Left cardiac atrium (tissue), 4 donors: Measurements from ENCODE around the gene MEF2D. TPM values are rescaled to one million over a fixed set of nuclear protein-coding genes. Genes with fewer than 3 reads are reported as not detected.

Experiments used
- ATAC-seq, 2 donors: fragments of 200-7000 bp; cut with Tn5 transposase; one replicate each; pipeline ENCODE4 v1.9.1; 2020; ENCODE audit warnings: mild to moderate bottlenecking in 2 of 2, moderate library complexity in 2 of 2
- DNase-seq: peaks from one replicate; pipeline ENCODE4 v3.0.0-alpha.2; 2020
- intact Hi-C, 2 donors: fragments of 100-400 bp; cut with DNase I; formaldehyde crosslinking; loops; one replicate each; pipeline versions ENCODE4 v1.14.1 to v1.15.1; 2022 to 2023
- total RNA-seq, 2 donors: library from RNA; stranded (reverse); fragmentation: NEBNext Ultra II Directional; extraction: Animal tissue kit (Norgen Biotek cat#: 25700); gene quantifications; one replicate each; pipeline ENCODE4 v1.2.1, GENCODE V29; 2021
- donor health status: DM: no; HTN: yes; CAD: no.
- donor health status: DM: no; HTN: yes; CAD: no; lungs with severe emphysema.
- donor health status: DM: yes; HTN: yes; CAD: no.
- donor health status: Dilated cardiomyopathy.

MEF2D gene
- total RNA-seq, 2 donors from 2014 or later, result 69.0 to 81.7 TPM

GRCh38 chr1:156492591-156493080 is 7.9 kb downstream of the MEF2D start:
- DNase-seq (peak; percentile 56), ATAC-seq (peak; percentile 3 to 21)
- intact Hi-C loops, result no loop called here

- ATAC-seq (no peak), DNase-seq (no peak)
- intact Hi-C loops, result no loop called here
Measured at GRCh38 chr1:156492013-156492590, 8.5 kb downstream of the MEF2D start.

GRCh38 chr1:156491151-156491949 is 9.2 kb downstream of the MEF2D start:
- no peak for DNase-seq
- intact Hi-C loops, result no loop called here
- no peak for ATAC-seq

- ATAC-seq, result peak; percentile 64 to 71
- intact Hi-C loops, result no loop called here
- peak; percentile 60 for DNase-seq
Measured at GRCh38 chr1:156490401-156491032, 10.1 kb downstream of the MEF2D start.

- DNase-seq (no peak), ATAC-seq (no peak)
- intact Hi-C loops, result loop anchor here in 1 of 2 donors (10.0 kb wide), 1 partner anchor 115 kb away; the partner anchor contains the start of gene GPATCH4
Measured at GRCh38 chr1:156489935-156490293, 10.7 kb downstream of the MEF2D start.

GRCh38 chr1:156489166-156489934 is 11.2 kb downstream of the MEF2D start:
- ATAC-seq (peak; percentile 58 to 70), DNase-seq (peak; percentile 63)
- intact Hi-C loops, result loop anchor here in 1 of 2 donors (10.0 kb wide), 1 partner anchor 115 kb away; the partner anchor contains the start of gene GPATCH4

- intact Hi-C loops, result loop anchor here in 1 of 2 donors (10.0 kb wide), 1 partner anchor 116 kb away; the partner anchor contains the start of gene GPATCH4
- DNase-seq, result no peak
Measured at GRCh38 chr1:156488566-156489165, 11.9 kb downstream of the MEF2D start.

GRCh38 chr1:156487862-156488261 is 12.7 kb downstream of the MEF2D start:
- DNase-seq (no peak), ATAC-seq (no peak)
- intact Hi-C loops, result loop anchor here in 1 of 2 donors (10.0 kb wide), 1 partner anchor 117 kb away; the partner anchor contains the start of gene GPATCH4

More at GRCh38 chr1:156488566-156489165, 11.9 kb downstream of the MEF2D start:
- no peak for ATAC-seq

GRCh38 chr1:156486421-156487344 is 13.9 kb downstream of the MEF2D start:
- ATAC-seq (no peak), DNase-seq (no peak)
- intact Hi-C loops, result loop anchor here in 1 of 2 donors (10.0 kb wide), 1 partner anchor 118 kb away; the partner anchor contains the start of gene GPATCH4

- ATAC-seq, result no peak
- no peak for DNase-seq
- intact Hi-C loops, result loop anchor here in 1 of 2 donors (10.0 kb wide), 1 partner anchor 119 kb away; the partner anchor contains the start of gene GPATCH4
Measured at GRCh38 chr1:156485984-156486383, 14.6 kb downstream of the MEF2D start.

GRCh38 chr1:156484480-156485058 is 16.0 kb downstream of the MEF2D start:
- intact Hi-C loops, result loop anchor here in 1 of 2 donors (10.0 kb wide), 1 partner anchor 120 kb away; the partner anchor contains the start of gene GPATCH4
- DNase-seq (no peak), ATAC-seq (no peak)

GRCh38 chr1:156483397-156483796 is 17.2 kb downstream of the MEF2D start:
- intact Hi-C loops, result loop anchor here in 1 of 2 donors (10.0 kb wide), 1 partner anchor 121 kb away; the partner anchor contains the start of gene GPATCH4
- DNase-seq (no peak), ATAC-seq (no peak)

GRCh38 chr1:156482276-156482675 is 18.3 kb downstream of the MEF2D start:
- ATAC-seq, result no peak
- DNase-seq, result no peak
- intact Hi-C loops, result loop anchor here in 1 of 2 donors (10.0 kb wide), 1 partner anchor 123 kb away; the partner anchor contains the start of gene GPATCH4

GRCh38 chr1:156481527-156481926 is 19.0 kb downstream of the MEF2D start:
- DNase-seq (no peak), ATAC-seq (no peak)
- intact Hi-C loops, result loop anchor here in 1 of 2 donors (10.0 kb wide), 1 partner anchor 123 kb away; the partner anchor contains the start of gene GPATCH4

GRCh38 chr1:156480411-156481192 is 20.0 kb downstream of the MEF2D start:
- DNase-seq, result peak; percentile 71
- intact Hi-C loops, result loop anchor here in 1 of 2 donors (10.0 kb wide), 1 partner anchor 124 kb away; the partner anchor contains the start of gene GPATCH4
- ATAC-seq, result peak; percentile 34 to 45

GRCh38 chr1:156480016-156480370 is 20.6 kb downstream of the MEF2D start:
- intact Hi-C loops, result loop anchor here in 1 of 2 donors (10.0 kb wide), 1 partner anchor 125 kb away; the partner anchor contains the start of gene GPATCH4
- ATAC-seq, result no peak
- peak; percentile 18 for DNase-seq
